NCI-H2227 (cell line): ENCODE results near the gene TIAM2.
A peak's percentile ranks its signal among the peaks of the same experiment; 100 is the strongest.

Experiments
- DNase-seq: peaks from one replicate; lab custom pipeline; 2025; ENCODE audit not compliant: unreplicated experiment; lab: John Stamatoyannopoulos, UW

Gene TIAM2

DNA sequence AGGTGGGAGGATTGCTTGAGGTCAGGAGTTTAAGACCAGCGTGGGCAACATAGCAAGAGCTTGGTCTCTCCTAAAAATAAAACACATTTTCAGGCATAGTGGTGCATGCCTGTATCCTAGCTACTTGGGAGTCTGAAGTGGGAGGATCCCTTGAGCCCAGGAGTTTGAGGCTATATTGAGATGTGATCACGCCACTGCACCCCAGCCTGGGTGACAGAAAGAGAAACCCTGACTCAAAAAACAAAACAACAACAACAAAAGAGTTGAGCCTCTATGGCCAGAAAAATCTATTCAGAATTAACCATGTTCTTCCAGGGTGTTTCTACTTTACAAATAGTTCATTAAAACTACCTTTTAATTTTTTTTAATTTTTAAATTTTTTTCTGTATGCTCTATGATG is 60.6 kb downstream of the TIAM2 start:
- no peak for DNase-seq

DNA sequence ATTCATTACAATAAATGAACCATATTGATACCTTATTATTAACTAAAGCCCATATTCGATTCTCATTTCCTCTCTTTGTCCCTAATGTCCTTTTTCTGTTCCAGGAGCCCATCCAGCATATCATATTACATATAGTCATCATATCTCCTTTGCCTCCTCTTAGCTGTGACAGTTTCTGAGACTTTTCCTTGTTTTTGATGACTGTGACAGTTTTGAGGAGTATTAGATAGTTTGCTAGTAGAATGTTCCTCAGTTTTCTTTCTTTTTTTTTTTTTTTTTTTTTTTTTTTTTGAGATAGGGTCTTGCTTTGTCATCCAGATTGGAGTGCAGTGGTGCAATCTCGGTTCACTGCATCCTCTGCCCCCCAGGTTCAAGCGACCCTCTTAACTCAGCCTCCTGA is 61.6 kb downstream of the TIAM2 start:
- DNase-seq, result no peak

DNA sequence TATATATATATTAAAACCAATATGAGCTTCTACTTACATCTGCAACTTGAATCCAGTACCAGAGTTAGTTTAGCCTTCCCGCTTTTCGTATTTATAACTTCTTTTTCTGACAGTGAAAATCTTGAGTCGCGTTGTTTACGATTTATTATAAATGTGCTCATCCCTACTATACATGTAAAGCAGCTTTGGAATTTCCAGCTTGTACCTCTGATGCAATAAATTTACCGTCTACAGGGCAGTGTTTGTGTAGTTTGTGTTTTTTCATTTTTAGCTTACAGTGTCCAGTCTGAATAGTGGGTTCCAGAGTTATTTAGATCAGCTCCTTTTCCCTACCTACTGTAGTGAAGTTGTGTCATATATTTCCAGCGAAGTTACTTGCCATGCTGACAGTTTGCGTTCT is 66.3 kb downstream of the TIAM2 start:
- no peak for DNase-seq

DNA sequence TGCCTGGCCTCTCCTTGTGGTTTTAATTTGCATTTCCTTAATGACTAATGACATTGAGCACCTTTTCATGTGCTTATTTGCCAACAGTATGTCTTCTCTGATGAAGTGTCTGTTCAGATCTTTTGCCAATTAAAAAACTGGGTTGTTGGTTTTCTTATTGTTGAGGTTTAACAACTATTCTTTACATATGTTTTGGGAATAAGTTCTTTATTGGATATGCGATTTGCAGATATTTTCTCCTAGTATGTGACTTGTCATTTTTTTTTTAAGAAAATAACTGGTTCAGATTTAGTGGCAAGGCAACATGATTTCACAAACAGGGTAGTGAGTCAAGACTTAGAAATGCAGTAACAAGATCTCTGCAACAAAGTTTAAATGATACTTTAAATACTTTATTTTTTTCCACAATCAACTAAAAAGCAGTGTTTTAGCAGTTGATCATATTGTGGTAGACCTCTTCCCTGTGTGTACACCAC is 67.8 kb downstream of the TIAM2 start:
- DNase-seq, result no peak

DNA sequence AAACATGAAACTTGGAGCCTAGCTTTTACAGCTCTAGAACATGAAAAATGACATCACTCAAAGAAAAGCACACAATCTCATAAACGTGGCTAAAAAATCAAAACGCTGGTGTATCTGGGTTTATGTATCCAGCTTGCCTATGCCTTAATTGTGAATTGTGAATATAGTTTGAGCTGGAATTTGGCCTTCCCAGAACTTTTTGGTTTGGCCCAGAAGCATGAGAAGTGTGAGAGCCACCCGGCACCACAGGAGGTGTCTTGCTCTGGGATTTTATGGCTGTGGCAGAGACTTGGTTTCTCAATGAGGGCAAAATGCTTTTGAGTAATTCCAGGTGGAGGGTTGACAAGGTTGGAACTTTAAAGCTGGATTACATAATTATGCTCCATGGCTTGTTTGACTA is 69.2 kb downstream of the TIAM2 start:
- no peak for DNase-seq

DNA sequence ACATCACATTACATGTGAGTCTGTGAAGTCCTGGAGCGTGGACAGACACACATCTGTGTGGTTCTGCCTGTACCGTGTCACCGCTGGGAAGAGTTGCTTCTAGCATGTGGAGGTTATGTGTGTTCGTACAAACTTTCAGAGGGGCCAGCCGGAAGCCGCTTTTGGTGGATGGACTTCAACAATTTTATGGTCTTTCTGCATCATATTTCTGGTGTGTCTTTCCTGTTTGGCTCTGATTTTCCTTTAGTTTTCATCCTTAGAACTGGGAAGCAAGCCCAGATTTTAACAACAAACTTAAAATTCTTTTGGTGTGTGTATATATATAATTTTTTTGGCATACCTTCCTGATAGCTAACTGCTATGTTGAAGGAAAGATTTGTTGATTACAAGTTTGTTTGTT is 71.2 kb downstream of the TIAM2 start:
- no peak for DNase-seq

DNA sequence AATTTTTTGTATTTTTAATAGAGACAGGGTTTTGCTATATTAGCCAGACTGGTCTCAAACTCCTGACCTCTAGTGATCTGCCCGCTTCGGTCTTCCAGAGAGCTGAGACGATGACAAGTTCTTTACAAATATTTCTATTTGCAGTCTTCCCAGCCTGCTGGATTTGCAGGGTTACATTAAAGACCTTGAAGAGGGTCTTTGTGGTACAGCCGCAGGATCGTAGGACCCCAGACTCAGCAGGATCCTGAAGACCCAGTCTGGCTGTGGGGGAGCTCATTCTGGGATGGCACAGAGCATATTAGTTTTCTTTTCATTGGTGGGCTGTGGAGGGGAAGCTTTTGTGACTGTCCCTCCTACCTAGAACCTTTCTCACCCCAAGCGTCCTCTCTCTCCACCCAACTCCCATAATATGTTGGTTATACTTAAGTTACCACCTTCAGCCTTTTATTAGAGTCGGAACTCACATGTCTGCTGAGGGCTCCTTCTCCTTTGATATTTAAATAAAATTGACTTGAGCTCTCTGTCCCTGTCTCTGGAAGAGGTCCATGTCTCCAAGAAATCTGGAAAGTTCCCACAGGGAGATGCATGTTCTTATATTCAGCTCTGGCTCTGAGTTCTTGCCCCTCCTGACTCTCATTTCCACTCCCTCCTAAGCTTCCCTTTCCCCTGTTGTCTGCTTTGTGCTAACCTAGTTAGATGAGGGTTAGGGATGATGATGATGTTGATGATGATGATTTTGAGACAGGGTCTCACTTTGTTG is 72.0 kb downstream of the TIAM2 start:
- no peak for DNase-seq

DNA sequence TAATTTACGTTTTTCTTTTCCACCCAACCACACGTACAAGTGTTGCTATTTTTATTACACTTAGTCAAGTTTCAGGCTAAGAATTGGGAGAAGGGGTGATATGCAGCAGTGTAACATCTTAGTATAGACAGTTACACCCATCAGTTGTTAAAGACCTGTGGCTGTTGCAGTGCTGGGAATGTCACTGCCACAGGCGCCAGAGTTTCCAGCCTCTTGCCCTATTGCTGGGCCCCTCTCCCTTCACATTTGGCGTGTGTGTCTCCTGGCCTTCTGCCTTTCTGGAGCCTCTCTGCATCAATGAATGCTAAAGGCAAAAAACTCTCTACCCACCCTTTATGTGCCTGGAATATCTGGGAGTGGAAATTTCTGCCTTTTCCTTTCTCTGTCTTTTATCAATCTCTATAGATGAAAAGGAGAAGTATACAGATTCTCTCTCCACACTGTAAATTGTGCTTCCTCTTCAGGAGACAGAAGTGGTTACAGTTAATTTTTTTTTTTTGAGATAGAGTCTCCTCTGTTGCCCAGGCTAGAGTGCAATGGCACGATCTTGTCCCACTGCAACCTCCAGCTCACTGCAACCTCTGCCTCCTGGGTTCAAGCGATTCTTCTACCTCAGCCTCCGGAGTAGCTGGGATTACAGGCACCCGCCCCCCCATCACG is 73.0 kb downstream of the TIAM2 start:
- no peak for DNase-seq

DNA sequence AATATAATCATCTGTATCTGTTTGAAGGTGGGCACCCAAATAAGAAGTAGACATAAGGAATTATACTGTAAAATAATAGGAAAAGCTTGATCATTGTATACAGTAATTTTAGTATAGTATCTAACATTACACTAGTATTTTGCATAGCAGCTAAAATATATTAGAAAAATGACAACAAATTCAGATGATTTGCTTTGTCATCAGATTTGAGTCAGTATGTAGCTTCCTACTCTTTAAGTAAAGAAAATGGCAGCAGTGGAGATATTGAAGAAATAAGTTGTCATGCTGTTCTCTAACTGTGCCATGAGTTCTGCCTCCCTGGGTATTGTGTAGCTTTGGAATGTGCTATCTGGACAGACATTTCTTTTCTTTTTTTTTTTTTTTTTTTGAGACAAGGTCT is 74.4 kb downstream of the TIAM2 start:
- DNase-seq, result no peak

DNA sequence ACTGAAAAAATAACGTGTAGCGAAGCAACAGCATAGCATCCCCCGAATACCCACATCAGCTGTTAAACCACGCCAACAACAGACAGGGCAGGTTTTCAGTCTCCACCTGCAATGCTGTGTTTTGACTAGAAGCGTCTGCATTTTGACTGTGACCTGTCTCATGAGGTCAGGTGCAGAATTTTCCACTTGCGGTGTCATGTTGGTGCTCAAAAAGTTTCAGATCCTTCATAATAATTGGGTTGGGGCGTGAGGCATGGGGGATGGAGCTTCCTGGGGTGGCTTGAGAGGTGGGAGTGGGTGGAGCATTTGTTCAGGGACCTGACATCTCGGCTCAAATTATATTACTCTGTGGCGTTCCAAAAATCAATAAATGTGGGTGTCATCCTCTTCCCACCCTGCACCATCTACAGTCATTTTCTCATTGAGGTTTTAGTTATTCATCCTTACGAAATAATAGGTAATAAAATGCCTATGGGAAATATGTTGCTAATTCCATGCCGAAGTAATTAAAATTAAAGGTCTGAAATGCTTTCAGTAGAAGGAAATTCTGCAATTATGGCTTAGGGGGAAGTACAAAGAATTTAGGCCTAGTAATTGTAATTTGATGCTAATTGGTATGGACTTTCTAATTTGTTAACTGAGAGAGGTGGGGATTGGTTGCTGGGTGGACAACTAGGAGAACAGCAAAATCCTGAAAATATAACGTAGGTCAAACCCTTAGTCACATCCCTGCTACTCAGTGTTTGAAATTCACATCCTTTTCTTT is 81.0 kb downstream of the TIAM2 start:
- peak; percentile 14 for DNase-seq

DNA sequence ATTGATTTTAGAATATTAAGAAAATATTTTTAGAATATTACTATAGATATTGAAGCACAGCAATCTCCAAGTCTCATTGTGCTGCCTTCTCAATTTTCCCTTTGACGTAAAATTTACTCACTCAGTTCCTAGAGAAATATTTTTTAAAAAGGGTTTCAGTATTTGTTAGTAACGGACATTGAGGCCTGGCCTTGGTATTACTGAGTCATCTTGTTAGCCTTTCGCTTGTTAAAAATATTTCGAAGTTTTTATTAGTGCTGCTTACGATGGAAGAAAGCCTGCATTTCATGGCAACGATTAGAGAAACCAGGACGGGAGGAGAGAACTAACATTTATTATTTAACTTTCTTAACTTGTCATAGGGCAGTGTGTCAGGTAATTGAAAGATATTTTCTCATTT is 82.2 kb downstream of the TIAM2 start:
- no peak for DNase-seq

DNA sequence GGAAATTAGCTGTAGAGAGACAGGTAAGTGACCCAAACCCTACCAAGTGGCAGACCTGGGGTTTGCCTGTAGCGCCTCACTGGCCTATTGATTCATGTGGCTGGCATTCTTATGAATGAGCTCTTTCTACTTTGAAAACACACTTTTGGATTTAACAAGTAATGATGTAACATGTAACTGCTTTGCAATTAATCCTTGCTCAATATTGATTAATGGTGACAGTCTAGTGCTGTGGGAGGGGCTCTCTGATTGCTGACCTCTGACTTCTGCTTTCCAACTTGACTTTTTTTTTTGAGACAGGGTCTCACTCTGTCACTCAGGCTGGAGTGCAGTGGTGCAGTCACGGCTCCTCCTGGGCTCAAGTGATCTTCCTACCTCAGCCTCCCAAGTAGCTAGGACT is 82.7 kb downstream of the TIAM2 start:
- DNase-seq, result no peak

DNA sequence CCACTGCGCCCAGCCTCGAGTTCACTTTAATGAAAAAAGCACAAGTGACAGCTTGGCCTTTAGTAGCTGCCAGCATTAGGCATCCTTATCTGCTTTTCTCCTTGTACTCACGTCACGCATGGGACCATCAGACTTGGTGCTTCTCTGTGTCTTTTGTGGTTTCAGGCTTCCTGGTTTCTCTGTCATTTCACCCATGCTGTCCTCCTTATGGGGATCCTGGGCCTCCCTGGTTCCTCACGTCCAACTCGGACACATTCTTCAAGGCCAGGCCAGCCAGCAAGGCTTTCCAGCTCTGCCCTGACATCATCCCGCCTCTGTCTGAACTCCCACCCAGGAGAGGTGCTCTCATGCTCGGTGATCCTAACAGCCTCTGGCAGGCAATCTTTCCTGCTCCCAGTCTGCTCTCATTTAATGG is 83.2 kb downstream of the TIAM2 start:
- DNase-seq, result no peak

DNA sequence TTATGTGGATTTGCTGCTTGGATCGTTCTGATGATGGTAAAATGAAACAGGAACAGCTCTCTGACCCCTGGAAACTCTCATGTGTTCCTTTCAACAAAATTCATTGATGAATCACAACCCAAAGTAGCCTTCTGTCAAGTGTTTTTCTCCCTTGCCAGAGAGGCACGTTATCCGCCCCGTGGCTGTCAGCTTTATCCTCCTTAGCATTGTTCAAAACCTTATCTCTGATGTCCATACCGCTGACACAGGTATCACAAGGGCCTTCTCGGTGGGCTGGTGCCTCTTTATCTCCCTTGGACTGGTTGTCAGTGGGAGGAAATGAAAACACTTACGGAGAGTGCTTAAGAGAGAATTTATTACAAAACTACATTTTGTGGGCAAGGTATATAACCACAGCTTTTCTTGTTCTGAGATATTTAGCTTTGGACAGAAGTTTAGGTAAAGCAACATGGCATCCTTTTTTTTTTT is 84.9 kb downstream of the TIAM2 start:
- DNase-seq, result no peak

DNA sequence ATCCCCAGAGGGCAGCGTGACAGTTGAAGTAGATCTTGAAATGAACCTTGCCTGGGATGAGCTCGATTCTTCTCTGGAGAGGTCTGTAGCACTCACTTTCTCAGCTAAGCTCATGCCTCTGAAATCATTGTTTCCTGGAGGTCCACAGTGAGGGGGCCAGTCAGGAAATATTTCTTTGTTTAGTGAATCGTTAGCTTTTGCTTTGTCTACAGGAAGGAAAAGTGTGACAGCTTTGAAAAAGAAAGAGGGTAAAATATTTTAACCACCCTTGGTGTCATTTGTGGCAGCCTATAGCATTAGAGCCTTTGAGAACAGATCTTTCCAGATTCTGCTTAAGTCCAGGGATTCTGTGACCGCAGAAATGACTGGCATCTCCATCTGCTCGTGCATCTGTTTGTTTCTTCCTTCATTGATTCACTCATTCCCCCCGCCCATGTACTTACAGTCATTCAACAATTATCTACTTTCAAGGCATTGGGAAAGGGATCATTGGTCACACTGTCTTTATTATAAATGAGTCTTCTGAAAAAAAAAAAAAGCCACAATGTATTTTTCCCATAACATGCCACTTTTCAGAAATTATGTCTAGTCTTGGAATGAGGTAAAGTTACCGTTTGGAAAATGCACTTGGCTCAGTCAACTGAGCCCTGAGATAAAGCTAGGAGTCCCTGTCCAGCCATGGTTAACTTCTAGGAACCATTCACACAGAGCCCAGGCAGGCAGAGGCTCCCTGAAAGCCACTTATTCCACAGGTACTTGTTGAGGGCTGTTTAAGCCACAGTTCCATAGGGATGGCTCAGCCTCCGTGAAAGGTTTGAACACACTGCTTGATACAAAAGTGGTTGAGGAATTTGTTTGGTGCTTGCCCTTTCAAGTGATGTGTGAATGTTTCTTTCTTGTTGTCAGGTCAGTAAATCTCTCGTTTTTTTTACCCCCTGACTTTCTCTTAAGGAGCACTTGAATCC is 86.0 kb downstream of the TIAM2 start:
- DNase-seq, result no peak

DNA sequence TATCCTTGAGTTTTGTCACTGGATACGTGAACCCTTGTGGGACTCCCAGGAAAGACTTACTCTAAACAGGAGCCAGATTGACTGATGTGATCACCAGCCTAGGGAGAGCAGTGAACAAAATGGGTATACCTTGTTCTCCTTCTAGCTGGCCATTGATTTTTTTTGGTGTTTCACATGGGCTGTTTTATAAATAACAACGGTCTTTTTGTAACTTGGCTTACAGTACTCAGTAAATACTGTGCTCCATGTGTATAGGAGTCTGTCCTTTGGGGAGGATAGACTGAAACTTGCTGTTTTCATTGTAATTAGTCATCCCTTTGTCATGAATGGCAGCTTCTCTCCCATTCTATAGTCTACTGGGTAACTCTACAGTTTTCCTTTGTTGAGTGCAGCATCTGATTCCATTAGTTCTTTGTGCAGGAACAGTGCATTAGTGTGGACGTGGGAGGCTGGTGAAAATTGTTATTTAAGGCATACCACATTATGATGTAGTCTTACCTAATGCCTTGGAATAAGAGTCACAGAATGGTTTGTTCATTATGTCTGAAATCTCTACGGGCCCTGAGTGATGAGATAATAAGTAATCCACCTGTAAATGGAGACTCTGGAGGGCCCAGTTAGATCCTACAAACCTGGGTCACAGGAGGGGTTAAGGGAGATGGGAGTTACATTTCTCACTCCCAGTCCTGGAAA is 89.5 kb downstream of the TIAM2 start:
- DNase-seq, result no peak

DNA sequence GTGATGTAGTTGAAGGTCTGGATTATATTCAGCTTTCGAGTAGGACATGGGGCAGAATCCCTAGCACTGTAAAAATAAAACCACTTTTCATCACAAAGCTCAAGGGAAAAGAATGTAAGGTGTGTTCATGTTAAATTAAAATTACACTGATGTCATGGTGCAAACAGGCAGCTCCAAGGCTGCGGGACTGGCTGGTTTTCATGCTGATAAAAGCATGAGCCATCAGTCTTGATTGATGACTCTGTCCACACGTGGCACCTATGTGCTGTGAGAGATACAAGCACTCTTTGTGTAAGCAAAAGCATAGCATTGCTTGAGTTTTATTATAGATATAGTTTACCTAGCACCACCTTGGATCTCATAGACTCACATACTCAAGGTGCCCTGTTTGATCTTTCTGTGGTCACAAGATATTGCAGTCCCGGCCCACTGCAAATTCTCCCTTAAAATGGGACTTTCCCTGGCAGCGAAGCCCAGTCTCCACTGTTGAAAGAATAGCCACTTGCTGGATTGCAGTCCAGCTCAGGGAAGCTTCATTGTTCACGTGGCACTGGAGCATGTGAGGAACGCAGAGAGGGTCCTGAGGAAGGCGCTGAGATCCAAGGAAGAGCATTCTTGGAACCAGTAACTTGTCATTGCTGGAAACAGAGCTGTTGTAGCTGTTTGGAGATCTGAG is 90.6 kb downstream of the TIAM2 start:
- DNase-seq, result no peak

DNA sequence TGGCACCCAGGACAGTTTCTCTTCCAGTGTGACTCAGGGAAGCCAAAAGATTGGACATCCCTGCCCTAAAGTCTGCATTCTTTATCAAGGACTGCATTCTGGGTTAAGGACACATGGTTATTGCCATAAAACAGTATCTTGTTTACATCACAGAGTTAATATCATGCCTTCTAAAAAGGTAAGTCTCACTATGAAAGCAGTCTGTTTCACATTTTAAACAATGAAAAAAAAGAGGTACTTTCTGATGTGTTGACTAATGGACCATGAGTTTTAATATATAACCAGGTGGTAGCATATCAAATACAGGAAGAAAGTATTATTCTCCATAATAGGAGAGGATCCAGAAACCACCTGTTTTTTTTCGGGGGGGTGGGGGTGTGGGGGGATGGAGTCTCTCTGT is 93.7 kb downstream of the TIAM2 start:
- no peak for DNase-seq

DNA sequence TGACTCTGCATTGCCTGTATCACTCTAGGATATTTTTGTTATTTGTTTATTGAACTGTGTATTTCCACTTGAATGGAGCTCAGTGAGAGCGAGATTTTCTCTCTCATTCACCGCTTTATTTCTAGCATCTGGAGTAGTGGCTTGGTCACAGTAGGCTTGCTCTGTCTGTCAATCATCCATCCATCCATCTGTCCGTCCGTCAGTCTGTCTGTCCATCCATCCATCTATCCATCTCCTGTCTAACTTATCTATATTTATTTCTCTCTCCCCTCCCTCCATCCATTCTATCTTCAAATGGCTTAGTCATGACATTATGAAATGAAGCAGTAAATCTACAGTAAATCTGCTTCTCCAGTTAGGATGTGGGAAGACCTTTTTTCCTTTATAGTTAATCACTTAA is 94.6 kb downstream of the TIAM2 start:
- no peak for DNase-seq

DNA sequence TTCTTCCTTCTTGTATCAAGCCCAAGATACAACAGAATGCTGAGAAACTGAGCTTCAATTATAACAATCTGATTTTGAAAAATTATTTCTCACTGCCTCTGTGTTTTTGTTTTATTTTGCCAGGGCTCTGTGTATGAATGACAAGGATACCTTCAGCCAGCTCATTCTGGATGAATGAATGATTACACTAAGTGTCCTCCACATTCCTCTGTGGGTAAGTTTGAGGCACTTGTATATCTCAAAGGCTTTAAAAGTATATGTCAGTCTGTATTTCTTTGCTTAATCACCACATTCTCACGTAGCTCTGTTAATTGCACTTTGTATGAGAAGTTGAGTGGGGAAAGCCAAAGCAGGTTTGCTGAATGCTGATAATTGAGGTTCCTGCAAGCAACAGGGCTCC is 95.1 kb downstream of the TIAM2 start:
- DNase-seq, result no peak
